CD14-positive monocyte (primary cell): ENCODE data around the gene CACNA1C. TPM values are rescaled to one million over a fixed set of nuclear protein-coding genes. Genes with fewer than 3 reads are reported as not detected.

Experiments
- DNase-seq, 3 donors: peaks; one replicate each; pipeline ENCODE4 v3.0.0-alpha.2; 2011 to 2022
- H2AFZ ChIP-seq: 2 replicates; pipeline ENCODE4 v1.6.0; 2012; ENCODE audit warnings: mild to moderate bottlenecking, low read depth, low read length, inconsistent platforms; ENCODE audit not compliant: insufficient read depth, poor library complexity, severe bottlenecking
- H3K27ac ChIP-seq, 2 donors: 1 replicate in 1 of 2; 2 replicates in 1 of 2; pipeline ENCODE4 v1.5.1; 2012 to 2013; ENCODE audit warnings: low read length in 2 of 2, control low read depth in 1 of 2, inconsistent platforms in 1 of 2, low read depth in 1 of 2, mild to moderate bottlenecking in 1 of 2
- H3K27me3 ChIP-seq, 2 donors: one replicate each; pipeline versions ENCODE4 v1.6.0 to v1.6.1; 2011 to 2013; ENCODE audit warnings: low read length in 2 of 2; ENCODE audit not compliant: control insufficient read depth in 2 of 2, insufficient read depth in 2 of 2
- H3K36me3 ChIP-seq, 2 donors: replicated peaks in 1 of 2; 1 replicate in 1 of 2; 2 replicates in 1 of 2; pipeline versions ENCODE4 v1.5.1 to v1.6.1; 2012 to 2013; ENCODE audit warnings: low read length in 2 of 2, control low read depth in 1 of 2, inconsistent platforms in 1 of 2, mild to moderate bottlenecking in 1 of 2; ENCODE audit not compliant: insufficient read depth in 2 of 2, control insufficient read depth in 1 of 2
- H3K4me1 ChIP-seq, 2 donors: 1 replicate in 1 of 2; 2 replicates in 1 of 2; pipeline versions ENCODE4 v1.5.1 to v1.6.1; 2012 to 2013; ENCODE audit warnings: low read length in 2 of 2, control low read depth in 1 of 2, inconsistent platforms in 1 of 2, mild to moderate bottlenecking in 1 of 2, moderate library complexity in 1 of 2; ENCODE audit not compliant: insufficient read depth in 2 of 2, control insufficient read depth in 1 of 2
- H3K4me2 ChIP-seq: replicated peaks from 2 replicates; pipeline ENCODE3; 2012; ENCODE audit warnings: low read length, moderate library complexity, mild to moderate bottlenecking; ENCODE audit not compliant: poor library complexity, severe bottlenecking; ENCODE audit errors: extremely low read depth
- H3K4me3 ChIP-seq, 3 experiments: fragments of 200-600 bp in 1 of 3; sonication (generic) in 1 of 3; replicated peaks in 1 of 3; 1 replicate in 2 of 3; 2 replicates in 1 of 3; pipeline ENCODE4 v1.5.1; 2011 to 2013; ENCODE audit warnings: low read length in 3 of 3, mild to moderate bottlenecking in 3 of 3, control low read depth in 2 of 3, low read depth in 2 of 3, inconsistent platforms in 1 of 3, moderate library complexity in 1 of 3
- H3K79me2 ChIP-seq: 2 replicates; pipeline ENCODE4 v1.6.0; 2012; ENCODE audit warnings: mild to moderate bottlenecking, control low read depth, inconsistent platforms, low read length, moderate library complexity; ENCODE audit not compliant: insufficient read depth
- H3K9ac ChIP-seq: 2 replicates; pipeline ENCODE4 v1.6.0; 2017; ENCODE audit warnings: low read length, mild to moderate bottlenecking; ENCODE audit not compliant: insufficient read depth, poor library complexity, severe bottlenecking
- H3K9me3 ChIP-seq, 2 donors: replicated peaks in 1 of 2; 1 replicate in 1 of 2; 2 replicates in 1 of 2; pipeline versions ENCODE4 v1.5.1 to v1.6.1; 2012 to 2013; ENCODE audit warnings: low read length in 2 of 2, control low read depth in 1 of 2; ENCODE audit not compliant: control insufficient read depth in 1 of 2, insufficient read depth in 1 of 2
- H4K20me1 ChIP-seq: 2 replicates; pipeline ENCODE4 v1.6.0; 2012; ENCODE audit warnings: mild to moderate bottlenecking, low read length, control low read depth, moderate library complexity; ENCODE audit not compliant: insufficient read depth
- H3K27ac Mint-ChIP-seq, 7 donors: one replicate each; pipeline ENCODE4 v1.8.0; 2020; ENCODE audit warnings: mild to moderate bottlenecking in 7 of 7, mixed read lengths in 7 of 7, moderate library complexity in 6 of 7, inconsistent platforms in 2 of 7
- H3K27me3 Mint-ChIP-seq, 3 donors: one replicate each; pipeline ENCODE4 v1.8.0; 2021 to 2022; ENCODE audit warnings: low read depth in 3 of 3, mild to moderate bottlenecking in 3 of 3, mixed read lengths in 3 of 3, moderate library complexity in 3 of 3, inconsistent platforms in 1 of 3
- H3K36me3 Mint-ChIP-seq, 2 donors: one replicate each; pipeline ENCODE4 v1.8.0; 2020; ENCODE audit warnings: mixed read lengths in 2 of 2, inconsistent platforms in 1 of 2, mild to moderate bottlenecking in 1 of 2
- H3K4me1 Mint-ChIP-seq: one replicate; pipeline ENCODE4 v1.8.0; 2020; ENCODE audit warnings: mild to moderate bottlenecking, mixed read lengths
- H3K4me3 Mint-ChIP-seq, 2 donors: one replicate each; pipeline ENCODE4 v1.8.0; 2020; ENCODE audit warnings: mild to moderate bottlenecking in 2 of 2, mixed read lengths in 2 of 2, moderate library complexity in 1 of 2
- H3K9me3 Mint-ChIP-seq, 7 donors: one replicate each; pipeline ENCODE4 v1.8.0; 2020 to 2022; ENCODE audit warnings: mixed read lengths in 7 of 7, mild to moderate bottlenecking in 6 of 7, moderate library complexity in 6 of 7, inconsistent platforms in 2 of 7
- WGBS: methylation state at CpG from one replicate; pipeline ENCODE4 v1.1.5; 2013; ENCODE audit warnings: missing lambda C conversion rate; ENCODE audit not compliant: insufficient coverage; 5-methylcytosine and 5-hydroxymethylcytosine counted together
- intact Hi-C, 2 donors: fragments of 100-400 bp; cut with micrococcal nuclease; formaldehyde crosslinking; loops; one replicate each; pipeline versions ENCODE4 v1.15.0 to v1.15.1; 2023
- polyA plus RNA-seq, 3 donors: library from polyadenylated mRNA; depleted of rRNA in 1 of 3; unstranded in 2 of 3; stranded (reverse) in 1 of 3; fragments of 300-500 nt in 2 of 3; fragments of >200 nt in 1 of 3; fragmentation: Illumina TruSeq in 2 of 3; gene quantifications; 1 replicate in 2 of 3; 2 replicates in 1 of 3; pipeline ENCODE4 v1.2.3, GENCODE V29; 2012 to 2021
- TF ChIP-seq, protein P1 (sequence below): fragments of 200-600 bp; IDR thresholded peaks from one replicate; pipeline ENCODE4 v1.8.0; 2022; ENCODE audit warnings: antibody characterized with exemption, mild to moderate bottlenecking

The CACNA1C gene
- polyA plus RNA-seq, 3 donors, result not detected

DNA sequence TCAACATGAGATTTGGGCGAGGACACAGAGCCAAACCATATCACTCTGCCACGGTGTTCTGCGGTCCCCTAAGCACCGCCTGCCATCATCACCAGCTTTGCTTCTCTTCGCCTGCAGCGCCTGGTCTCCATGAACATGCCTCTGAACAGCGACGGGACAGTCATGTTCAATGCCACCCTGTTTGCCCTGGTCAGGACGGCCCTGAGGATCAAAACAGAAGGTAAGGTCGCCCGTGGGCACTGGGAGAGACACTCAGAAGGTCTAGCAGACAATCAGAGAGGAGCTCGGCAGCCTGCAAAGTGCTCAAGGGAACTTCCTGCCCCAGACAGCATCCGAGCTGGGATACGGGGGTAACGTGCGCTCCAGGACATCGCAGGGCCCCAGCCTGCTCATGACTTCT lies 616.0 kb downstream of the CACNA1C start:
- no peaks in the 10 kb centered on the region for H3K36me3 Mint-ChIP-seq
- TF ChIP-seq, protein P1, sequence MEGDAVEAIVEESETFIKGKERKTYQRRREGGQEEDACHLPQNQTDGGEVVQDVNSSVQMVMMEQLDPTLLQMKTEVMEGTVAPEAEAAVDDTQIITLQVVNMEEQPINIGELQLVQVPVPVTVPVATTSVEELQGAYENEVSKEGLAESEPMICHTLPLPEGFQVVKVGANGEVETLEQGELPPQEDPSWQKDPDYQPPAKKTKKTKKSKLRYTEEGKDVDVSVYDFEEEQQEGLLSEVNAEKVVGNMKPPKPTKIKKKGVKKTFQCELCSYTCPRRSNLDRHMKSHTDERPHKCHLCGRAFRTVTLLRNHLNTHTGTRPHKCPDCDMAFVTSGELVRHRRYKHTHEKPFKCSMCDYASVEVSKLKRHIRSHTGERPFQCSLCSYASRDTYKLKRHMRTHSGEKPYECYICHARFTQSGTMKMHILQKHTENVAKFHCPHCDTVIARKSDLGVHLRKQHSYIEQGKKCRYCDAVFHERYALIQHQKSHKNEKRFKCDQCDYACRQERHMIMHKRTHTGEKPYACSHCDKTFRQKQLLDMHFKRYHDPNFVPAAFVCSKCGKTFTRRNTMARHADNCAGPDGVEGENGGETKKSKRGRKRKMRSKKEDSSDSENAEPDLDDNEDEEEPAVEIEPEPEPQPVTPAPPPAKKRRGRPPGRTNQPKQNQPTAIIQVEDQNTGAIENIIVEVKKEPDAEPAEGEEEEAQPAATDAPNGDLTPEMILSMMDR, result no peak
- H3K27me3 Mint-ChIP-seq, result peaks cover 0 to 3% (median 2%) of the 10 kb centered on the region in 3 donors
- Histone ChIP-seq H3K4me2 (no peak overlapping the region), H3K4me3 (no peak overlapping the region), H3K9ac (no peak overlapping the region), H3K36me3 (no peaks in the 10 kb centered on the region), H3K27me3 (no peaks in the 10 kb centered on the region), H4K20me1 (no peaks in the 10 kb centered on the region), H2AFZ (no peak overlapping the region), H3K9me3 (no peaks in the 10 kb centered on the region), H3K79me2 (no peaks in the 10 kb centered on the region), H3K27ac (no peak overlapping the region), H3K4me1 (no peaks in the 10 kb centered on the region)
- DNase-seq, result no peak
- H3K9me3 Mint-ChIP-seq, result no peaks in the 10 kb centered on the region
- H3K27ac Mint-ChIP-seq, result no peak overlapping the region
- intact Hi-C loops, result no loop called here
- no peaks in the 10 kb centered on the region for H3K4me1 Mint-ChIP-seq
- H3K4me3 Mint-ChIP-seq, result no peak overlapping the region
- 95% methylated on average over 17 of the region's 17 CpGs for WGBS

DNA sequence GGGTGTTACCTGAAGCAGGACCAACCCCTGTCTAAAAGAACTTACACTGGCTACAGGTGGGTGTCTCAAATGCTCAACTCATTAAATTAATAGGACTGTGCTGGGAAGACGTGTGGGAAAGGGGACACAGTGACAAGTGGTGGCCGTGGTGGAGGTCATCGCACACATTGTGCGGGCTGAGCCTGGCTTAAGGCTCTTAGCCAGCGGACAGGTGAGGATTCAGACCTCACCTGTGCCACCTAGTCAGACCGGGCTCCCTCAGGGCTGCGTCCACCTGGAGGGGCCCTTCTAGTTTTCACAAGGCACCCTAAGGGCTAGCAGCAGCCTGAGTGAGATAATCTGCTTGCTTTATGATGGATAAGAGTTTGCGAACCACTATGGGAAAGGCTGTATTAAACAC lies 616.8 kb downstream of the CACNA1C start:
- Mint-ChIP-seq H3K4me1 (peaks cover 5% of the 10 kb centered on the region), H3K9me3 (no peaks in the 10 kb centered on the region), H3K27me3 (peaks cover 0 to 5% (median 2%) of the 10 kb centered on the region in 3 donors), H3K4me3 (no peak overlapping the region), H3K36me3 (no peaks in the 10 kb centered on the region), H3K27ac (no peak overlapping the region)
- Histone ChIP-seq H3K9ac (no peak overlapping the region), H3K4me2 (no peak overlapping the region), H3K4me1 (peaks cover 4 to 5% of the 10 kb centered on the region in 2 donors), H3K4me3 (no peak overlapping the region), H2AFZ (no peak overlapping the region), H3K27ac (no peak overlapping the region), H3K9me3 (no peaks in the 10 kb centered on the region), H4K20me1 (no peaks in the 10 kb centered on the region), H3K79me2 (no peaks in the 10 kb centered on the region), H3K27me3 (no peaks in the 10 kb centered on the region), H3K36me3 (no peaks in the 10 kb centered on the region)
- TF ChIP-seq, protein P1, result no peak
- DNase-seq, result no peak
- WGBS, result 90% methylated on average over 4 of the region's 8 CpGs
- intact Hi-C loops, result no loop called here
